Breast epithelium (tissue), 4 donors: Measurements from ENCODE around the gene TTLL3. TPM values are rescaled to one million over a fixed set of nuclear protein-coding genes. Genes with fewer than 3 reads are reported as not detected.
"Not testable (repeated sequence)": the region's sequence is repeated elsewhere in the genome, so short reads cannot be mapped to it uniquely, and the experiment has no call there.

ENCODE experiments used
- DNase-seq, 2 donors: peaks; one replicate each; pipeline ENCODE4 v3.0.0-alpha.2; 2019; ENCODE audit warnings: low spot score in 2 of 2
- H3K27ac ChIP-seq, 2 donors: fragments of 200-600 bp; sonication (generic) in 1 of 2; one replicate each; pipeline ENCODE4 v1.5.1; 2016 to 2019; ENCODE audit warnings: mild to moderate bottlenecking in 1 of 2
- H3K27me3 ChIP-seq, 2 donors: fragments of 200-600 bp; sonication (generic) in 1 of 2; one replicate each; pipeline versions ENCODE4 v1.5.1 to v1.6.0; 2017 to 2019; ENCODE audit warnings: control low read depth in 1 of 2, mild to moderate bottlenecking in 1 of 2
- H3K36me3 ChIP-seq: fragments of 200-600 bp; one replicate; pipeline ENCODE4 v1.5.1; 2019
- H3K4me1 ChIP-seq, 2 donors: fragments of 200-600 bp; sonication (generic); one replicate each; pipeline ENCODE4 v1.5.1; 2016 to 2019; ENCODE audit warnings: control low read depth in 1 of 2
- H3K4me3 ChIP-seq, 3 donors: fragments of 200-600 bp; sonication (generic); 1 replicate in 2 of 3; 2 replicates in 1 of 3; pipeline ENCODE4 v1.5.1; 2016 to 2019; ENCODE audit warnings: mild to moderate bottlenecking in 3 of 3, moderate library complexity in 2 of 3
- H3K9me3 ChIP-seq, 2 donors: fragments of 200-600 bp; sonication (generic) in 1 of 2; one replicate each; pipeline ENCODE4 v1.5.1; 2016 to 2019; ENCODE audit warnings: control low read depth in 1 of 2
- POLR2A ChIP-seq: fragments of 450-650 bp; IDR thresholded peaks from one replicate; pipeline ENCODE4 v1.6.1; 2016; ENCODE audit warnings: antibody characterized with exemption, mild to moderate bottlenecking, moderate library complexity
- POLR2AphosphoS5 ChIP-seq, 3 donors: sonication (generic); formaldehyde crosslinking; IDR thresholded peaks; one replicate each; pipeline ENCODE4 v1.6.1; 2017; ENCODE audit warnings: antibody characterized with exemption in 3 of 3
- intact Hi-C: fragments of 100-400 bp; cut with DNase I; formaldehyde crosslinking; loops from one replicate; pipeline ENCODE4 v1.15.1; 2023; ENCODE audit warnings: low total_unique reads
- total RNA-seq, 3 donors: library from RNA; depleted of rRNA; stranded (reverse); fragments of >200 nt; gene quantifications; one replicate each; pipeline ENCODE4 v1.1.0, GENCODE V29; 2016
- TF ChIP-seq, protein P1 (sequence below), 3 donors: fragments of 450-650 bp; IDR thresholded peaks; one replicate each; pipeline ENCODE4 v1.5.1; 2016 to 2017; ENCODE audit warnings: antibody characterized with exemption in 3 of 3, mild to moderate bottlenecking in 3 of 3, moderate library complexity in 3 of 3

Gene TTLL3
- total RNA-seq, 3 donors from 2014 or later: 63.1 to 76.7 (median 72.3) TPM

DNA sequence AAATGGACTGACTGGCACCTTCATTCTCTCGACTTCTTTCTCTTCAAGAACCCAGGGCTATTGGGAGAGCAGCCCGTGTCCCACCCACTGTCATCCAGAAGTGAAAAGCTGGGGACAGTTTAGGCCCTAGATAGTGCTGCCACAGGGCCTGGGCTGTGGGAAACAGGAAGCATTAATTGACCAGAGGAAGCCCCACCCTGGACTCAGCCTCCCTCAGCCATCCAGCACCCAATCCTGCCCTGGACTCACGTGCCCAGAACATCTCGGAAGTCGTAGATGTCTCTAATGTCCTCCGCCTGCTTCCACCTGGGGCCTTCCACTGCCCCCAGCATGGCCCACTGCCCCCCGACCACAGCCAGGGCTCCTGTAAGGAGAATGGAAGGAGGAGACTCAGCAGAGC is 42.6 kb upstream of the TTLL3 start:
- no peaks in the 10 kb centered on the region for H3K9me3 ChIP-seq
- H3K27me3 ChIP-seq: no peaks in the 10 kb centered on the region
- H3K4me1 ChIP-seq: peaks cover 0 to 3% of the 10 kb centered on the region in 2 donors
- no peak for TF ChIP-seq POLR2A
- TF ChIP-seq, protein P1, sequence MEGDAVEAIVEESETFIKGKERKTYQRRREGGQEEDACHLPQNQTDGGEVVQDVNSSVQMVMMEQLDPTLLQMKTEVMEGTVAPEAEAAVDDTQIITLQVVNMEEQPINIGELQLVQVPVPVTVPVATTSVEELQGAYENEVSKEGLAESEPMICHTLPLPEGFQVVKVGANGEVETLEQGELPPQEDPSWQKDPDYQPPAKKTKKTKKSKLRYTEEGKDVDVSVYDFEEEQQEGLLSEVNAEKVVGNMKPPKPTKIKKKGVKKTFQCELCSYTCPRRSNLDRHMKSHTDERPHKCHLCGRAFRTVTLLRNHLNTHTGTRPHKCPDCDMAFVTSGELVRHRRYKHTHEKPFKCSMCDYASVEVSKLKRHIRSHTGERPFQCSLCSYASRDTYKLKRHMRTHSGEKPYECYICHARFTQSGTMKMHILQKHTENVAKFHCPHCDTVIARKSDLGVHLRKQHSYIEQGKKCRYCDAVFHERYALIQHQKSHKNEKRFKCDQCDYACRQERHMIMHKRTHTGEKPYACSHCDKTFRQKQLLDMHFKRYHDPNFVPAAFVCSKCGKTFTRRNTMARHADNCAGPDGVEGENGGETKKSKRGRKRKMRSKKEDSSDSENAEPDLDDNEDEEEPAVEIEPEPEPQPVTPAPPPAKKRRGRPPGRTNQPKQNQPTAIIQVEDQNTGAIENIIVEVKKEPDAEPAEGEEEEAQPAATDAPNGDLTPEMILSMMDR (IDR thresholded peaks at IDR 0.05): no peak
- no peak for TF ChIP-seq POLR2AphosphoS5 (IDR thresholded peaks at IDR 0.05)
- H3K36me3 ChIP-seq: no peaks in the 10 kb centered on the region
- H3K27ac ChIP-seq: peak overlapping the region in 1 of 2 donors; percentile 22
- no peak overlapping the region for H3K4me3 ChIP-seq
- no peak for DNase-seq
- intact Hi-C loops: no loop called here

DNA sequence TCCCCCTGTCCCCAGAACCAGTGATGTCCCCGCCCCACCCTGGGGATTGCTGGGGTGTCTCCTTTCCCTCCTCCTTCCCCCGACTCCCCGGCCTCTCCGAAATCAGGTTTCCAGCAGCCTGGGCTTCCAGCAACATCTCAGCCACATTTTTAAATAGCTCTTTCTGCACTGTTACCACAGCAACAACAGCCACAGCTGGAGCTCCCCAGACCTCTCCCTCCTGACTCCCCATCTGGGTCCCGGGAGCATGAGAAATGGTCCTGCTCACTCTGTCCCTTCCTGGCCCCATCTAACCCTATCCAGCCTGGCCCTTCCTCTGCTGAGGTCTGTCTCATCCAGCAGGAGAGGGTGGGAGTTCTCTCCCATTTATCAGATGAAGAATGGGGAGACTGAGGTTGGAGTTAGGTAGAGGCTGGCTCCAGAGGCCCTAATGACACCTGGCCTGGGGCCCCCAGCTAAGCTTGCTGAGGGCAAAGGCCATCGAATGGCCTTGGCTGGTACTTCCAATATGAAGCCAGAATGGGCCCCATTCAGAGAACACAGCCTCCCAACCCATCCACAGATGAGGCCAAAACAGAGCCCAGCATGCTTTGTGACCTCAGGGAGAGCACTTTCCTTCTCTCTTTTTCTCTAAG is 41.8 kb upstream of the TTLL3 start:
- Histone ChIP-seq H3K4me3 (peak overlapping the region in 1 of 3 donors; percentile 79), H3K4me1 (peaks cover 0 to 3% of the 10 kb centered on the region in 2 donors), H3K36me3 (no peaks in the 10 kb centered on the region), H3K9me3 (no peaks in the 10 kb centered on the region), H3K27me3 (no peaks in the 10 kb centered on the region), H3K27ac (peak overlapping the region; percentile 79 to 93)
- intact Hi-C loops: no loop called here
- no peak for TF ChIP-seq POLR2A
- DNase-seq: no peak

DNA sequence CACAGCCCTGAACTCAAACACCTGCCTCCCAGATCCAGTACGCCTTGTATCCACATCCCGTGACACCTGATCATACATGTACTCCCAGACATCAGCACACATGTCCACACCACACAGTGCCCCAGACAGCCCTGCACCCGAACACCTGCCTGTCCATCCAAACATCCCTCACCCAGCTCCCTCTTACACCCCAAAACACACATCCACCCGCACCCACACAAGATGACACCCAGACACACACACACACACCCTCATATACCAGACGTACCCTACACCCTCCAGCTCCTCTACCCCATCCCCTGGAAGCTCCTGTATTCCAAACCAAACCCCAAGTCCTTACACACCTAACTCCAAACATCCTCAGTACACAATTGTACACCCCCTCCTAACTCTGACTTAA is 41.0 kb upstream of the TTLL3 start:
- H3K36me3 ChIP-seq: no peaks in the 10 kb centered on the region
- TF ChIP-seq, protein P1 (IDR thresholded peaks at IDR 0.05): no peak
- no peak for TF ChIP-seq POLR2A
- no peak for TF ChIP-seq POLR2AphosphoS5 (IDR thresholded peaks at IDR 0.05)
- no peaks in the 10 kb centered on the region for H3K27me3 ChIP-seq
- DNase-seq: peak in 1 of 2 donors; percentile 38
- H3K27ac ChIP-seq: peak overlapping the region; percentile 79 to 93
- intact Hi-C loops: no loop called here
- peaks cover 0 to 3% of the 10 kb centered on the region in 2 donors for H3K4me1 ChIP-seq
- H3K4me3 ChIP-seq: peak overlapping the region; percentile 64 to 79 (median 78)
- no peaks in the 10 kb centered on the region for H3K9me3 ChIP-seq

DNA sequence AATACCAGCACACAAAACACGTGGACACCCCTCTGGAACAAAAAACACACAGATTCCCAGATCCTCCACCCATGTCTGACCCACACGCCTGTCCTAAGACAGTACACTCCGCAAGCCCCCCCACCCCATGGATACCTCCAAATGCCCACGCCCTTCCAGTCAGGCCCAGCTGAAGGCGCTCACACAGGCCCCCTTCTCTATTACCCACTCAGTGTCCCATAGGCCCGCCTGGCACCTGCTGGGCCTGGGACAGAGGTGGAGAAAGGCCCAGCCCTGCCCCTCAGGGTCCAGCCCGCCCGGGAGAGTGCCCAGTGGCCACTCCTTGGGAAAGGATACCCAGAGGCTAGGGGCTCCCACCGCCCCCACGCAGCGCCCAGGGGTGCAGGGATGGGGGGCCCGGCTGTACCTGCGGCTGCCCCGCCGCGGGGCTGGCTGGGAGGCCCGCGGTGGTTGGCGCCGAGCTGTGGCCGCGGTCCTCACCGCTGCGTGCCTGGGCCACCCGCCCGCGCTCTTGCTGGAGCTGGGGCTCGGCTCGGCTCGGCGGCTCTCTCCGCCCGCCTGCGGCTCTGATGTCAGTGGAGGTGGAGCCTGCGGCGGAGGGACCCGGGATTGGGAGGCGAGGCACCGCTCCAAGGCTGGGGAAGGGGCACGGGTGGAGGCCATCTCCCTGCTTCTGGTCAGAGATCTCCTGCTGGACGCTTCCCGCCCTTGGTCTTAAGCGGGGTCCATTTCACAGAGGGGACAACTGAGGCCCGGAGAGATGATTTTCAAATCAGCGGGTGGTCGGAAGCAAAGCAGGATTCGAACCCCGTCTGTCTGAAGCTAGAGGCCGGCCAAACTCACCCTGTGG is 40.4 kb upstream of the TTLL3 start, which contains the start of gene CAMK1:
TSS of gene CAMK1 (minus strand) at position 522 of the 850 bp plus-strand sequence. CDS start 2,198 bp downstream, outside the sequence.
- no peaks in the 10 kb centered on the region for H3K9me3 ChIP-seq
- H3K4me1 ChIP-seq: peaks cover 0 to 3% of the 10 kb centered on the region in 2 donors
- TF ChIP-seq POLR2AphosphoS5 (IDR thresholded peaks at IDR 0.05) (peak in 2 of 3 donors; percentile 32 to 40), POLR2A (no peak)
- no peaks in the 10 kb centered on the region for H3K36me3 ChIP-seq
- peak within 1 kb of the TSS; percentile 79 to 93 for H3K27ac ChIP-seq
- intact Hi-C loops: loop anchor here (1.0 kb wide), 1 partner anchor 46 kb away; no protein-coding TSS in a partner anchor
- DNase-seq: peak; percentile 69 to 81
- H3K27me3 ChIP-seq: no peaks in the 10 kb centered on the region
- peak within 1 kb of the TSS; percentile 64 to 79 (median 78) for H3K4me3 ChIP-seq

DNA sequence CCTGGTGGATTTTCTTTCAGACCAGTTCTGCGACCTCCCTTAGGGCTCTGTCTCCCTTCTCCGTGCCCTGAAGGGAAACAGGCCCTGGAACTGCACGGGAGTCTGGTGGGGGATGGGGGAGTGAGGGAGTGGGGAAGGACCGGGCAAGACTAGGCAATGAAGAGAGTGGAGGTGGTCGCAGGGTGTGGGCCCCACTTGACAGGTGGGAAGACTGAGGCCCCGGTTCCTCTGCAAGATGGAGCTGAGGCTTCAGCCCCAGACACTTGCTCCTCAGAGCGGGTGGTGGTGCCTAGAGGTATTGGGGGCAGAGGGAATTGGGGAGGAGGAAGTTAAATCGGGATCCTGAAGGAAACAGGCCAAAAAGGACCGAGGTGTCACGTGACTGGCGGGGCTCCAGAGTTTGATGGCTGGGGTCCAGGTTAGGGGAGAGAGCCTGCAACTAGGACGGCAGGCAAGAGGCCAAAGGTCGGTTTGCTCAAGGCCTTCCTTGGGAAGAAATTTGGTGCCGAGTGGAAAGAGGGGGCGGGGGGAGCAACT is 39.7 kb upstream of the TTLL3 start:
- H3K27ac ChIP-seq: peak overlapping the region; percentile 79 to 93
- peak overlapping the region; percentile 64 to 79 (median 78) for H3K4me3 ChIP-seq
- peak; percentile 64 to 77 for DNase-seq
- no peaks in the 10 kb centered on the region for H3K27me3 ChIP-seq
- TF ChIP-seq, protein P1 (IDR thresholded peaks at IDR 0.05): no peak
- peak; percentile 29 to 37 (median 34) for TF ChIP-seq POLR2AphosphoS5 (IDR thresholded peaks at IDR 0.05)
- intact Hi-C loops: loop anchor here (1.0 kb wide), 1 partner anchor 45 kb away; no protein-coding TSS in a partner anchor
- no peaks in the 10 kb centered on the region for H3K36me3 ChIP-seq
- no peaks in the 10 kb centered on the region for H3K9me3 ChIP-seq
- H3K4me1 ChIP-seq: peaks cover 0 to 3% of the 10 kb centered on the region in 2 donors

DNA sequence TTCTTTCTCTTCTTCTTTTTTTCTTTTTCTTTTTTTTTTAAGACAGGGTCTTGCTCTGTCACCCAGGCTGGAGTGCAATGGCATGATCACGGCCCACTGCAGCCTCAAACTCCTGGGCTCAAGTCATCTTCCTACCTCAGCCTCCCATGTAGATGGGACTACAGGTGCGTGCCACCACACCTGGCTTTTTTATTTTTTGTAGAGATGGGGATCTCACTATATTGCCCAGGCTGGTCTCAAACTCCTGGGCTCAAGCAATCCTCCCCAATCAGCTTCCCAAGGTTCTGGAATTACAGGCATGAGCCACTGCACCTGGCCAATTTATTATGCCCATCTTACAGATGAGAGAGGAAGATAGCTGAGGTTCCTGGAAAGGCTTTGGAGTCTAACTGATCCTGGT is 39.1 kb upstream of the TTLL3 start:
- DNase-seq, intact Hi-C loops, H3K4me3 ChIP-seq, H3K4me1 ChIP-seq, H3K27me3 ChIP-seq, H3K9me3 ChIP-seq, H3K36me3 ChIP-seq: not testable (repeated sequence)
- H3K27ac ChIP-seq: peak overlapping the region in 1 of 2 donors; percentile 79
